Measurements from ENCODE around the gene C20orf141.

Gene C20orf141

DNA sequence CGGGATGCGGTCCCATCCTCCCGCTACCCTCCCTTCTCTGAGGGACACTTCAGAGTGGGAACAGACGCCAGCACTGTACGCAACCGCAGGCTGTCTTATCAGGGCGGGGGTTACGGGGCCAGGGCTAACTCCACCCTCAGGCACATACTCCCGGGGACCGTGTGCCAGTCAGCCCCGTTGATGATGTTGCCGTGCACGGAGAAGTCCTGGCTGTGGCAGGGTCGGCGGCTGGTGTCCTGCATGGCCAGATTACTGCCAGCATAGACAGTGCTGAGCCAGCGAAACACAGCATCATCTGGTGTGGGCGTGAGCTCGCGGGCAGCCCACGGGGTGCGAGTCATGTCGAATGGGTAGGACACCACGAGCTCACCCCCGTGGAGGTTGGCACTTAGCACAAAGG, 19.3 kb upstream of the C20orf141 start:
- TF ChIP-seq POLR2A (IDR thresholded peaks at IDR 0.05; ENCODE audit: low read length) (no peak), GATA1 (IDR thresholded peaks at IDR 0.05; ENCODE audit: low read depth, low read length) (no peak)
- peak; percentile 9 to 16 for DNase-seq

DNA sequence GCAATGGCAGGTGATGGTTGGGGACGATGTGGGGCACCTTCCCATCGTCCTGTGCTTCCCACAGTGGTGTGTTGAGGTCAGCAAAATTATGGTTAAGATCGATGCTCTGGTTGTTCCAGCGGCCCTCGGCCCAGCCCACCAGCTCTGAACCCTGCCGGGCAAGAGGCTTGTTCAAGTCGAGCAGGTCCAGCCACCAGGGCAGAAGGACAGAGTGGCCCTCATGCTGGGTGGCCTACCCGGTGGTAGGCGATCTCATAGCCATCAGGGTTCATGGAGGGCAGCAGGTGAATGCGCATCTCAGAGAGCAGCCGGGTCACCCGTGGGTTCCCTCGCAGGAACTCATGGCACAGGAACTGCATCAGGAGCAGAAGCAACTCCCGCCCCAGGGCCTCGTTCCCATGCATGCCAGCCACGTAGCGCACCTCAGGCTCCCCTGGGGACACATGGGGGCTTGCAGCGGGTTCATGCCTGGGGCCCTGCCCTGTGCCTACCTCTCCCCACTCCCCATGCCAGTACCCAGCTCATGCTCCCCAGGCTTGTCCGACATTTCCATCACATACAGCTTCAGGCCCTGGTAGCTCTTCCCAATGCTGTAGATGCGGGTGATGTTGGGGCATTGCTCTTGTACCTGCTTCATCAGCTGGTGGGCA, 18.7 kb upstream of the C20orf141 start:
- no peak for TF ChIP-seq POLR2A (IDR thresholded peaks at IDR 0.05; ENCODE audit: low read length)
- TF ChIP-seq GATA1 (IDR thresholded peaks at IDR 0.05; ENCODE audit: low read depth, low read length): no peak
- DNase-seq: no peak

DNA sequence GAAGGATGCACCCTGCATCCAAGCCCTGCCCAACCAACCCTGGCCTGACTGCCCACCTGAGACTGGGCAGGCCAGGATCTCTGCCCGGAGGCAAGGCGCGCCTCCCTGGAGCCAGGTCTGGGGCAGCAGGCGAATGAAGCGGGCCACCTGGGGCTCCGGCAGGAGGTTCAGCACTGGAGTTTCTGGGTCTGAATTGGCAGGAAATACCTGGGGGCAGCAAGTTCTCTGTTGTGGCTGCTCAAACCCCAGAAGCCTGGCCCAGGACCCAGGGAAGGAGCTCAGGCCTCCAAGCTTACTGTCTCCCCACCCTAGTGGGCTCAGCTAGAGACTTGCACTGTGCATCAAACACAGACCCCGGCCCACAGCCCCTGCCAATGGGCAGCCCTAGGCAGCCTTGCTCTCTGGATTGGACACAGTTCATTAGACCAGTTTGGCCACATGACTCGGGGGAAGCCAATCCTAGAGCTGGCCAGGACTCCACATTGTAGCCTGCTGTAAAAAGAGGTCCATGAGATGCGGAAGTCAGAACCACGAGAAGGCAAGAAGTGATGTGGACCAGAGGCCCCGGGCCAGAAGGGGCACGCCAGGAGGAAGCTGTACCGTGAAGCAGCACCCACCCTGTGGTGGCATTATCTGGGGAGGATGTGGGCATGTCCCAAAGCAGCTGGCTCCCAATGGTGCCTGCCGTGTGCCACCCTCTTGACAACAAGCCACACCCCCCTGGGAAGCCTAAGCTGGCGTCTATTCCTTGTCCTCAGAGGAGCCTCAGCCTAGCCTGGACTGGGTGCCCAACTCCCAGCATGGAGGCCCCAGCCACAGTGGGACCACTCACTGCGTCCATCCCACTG, 17.4 kb upstream of the C20orf141 start:
- DNase-seq: no peak
- TF ChIP-seq GATA1 (IDR thresholded peaks at IDR 0.05; ENCODE audit: low read depth, low read length) (no peak), POLR2A (IDR thresholded peaks at IDR 0.05; ENCODE audit: low read length) (no peak)

DNA sequence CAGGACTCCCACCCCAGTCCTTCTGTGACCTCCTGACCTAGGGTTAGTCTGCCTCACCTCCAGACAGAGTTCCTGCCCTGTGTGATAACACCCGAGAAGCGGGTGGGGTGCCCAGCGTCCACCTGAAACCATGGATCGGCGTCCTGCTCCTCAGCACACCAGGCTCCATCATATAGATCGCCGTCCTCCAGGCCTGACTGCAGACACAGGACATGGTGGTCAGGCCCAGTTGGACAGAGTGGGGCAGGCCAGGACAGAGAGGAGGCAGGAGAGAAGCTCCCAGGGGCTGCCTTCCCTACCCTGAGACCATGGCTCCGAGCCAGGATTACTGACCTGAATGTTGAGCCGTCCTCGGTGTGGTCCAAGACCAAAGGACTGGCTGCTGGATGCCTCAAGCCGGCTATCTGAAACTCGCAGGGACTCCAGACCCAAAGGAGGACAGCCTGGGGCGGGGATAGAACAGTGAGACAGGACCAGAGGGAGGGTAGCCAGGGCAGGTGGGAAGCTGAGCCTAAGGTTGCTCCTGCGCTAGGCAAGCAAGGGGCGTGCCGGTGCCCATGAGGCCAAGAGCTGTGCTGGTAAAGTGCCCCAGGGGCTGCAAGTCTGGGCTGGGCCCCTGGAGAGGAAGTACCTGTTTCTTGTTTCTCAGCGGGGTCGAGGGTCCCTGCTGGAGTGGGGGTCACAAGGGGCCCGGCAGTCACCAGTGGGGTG, 16.5 kb upstream of the C20orf141 start:
- DNase-seq: no peak
- TF ChIP-seq GATA1 (IDR thresholded peaks at IDR 0.05; ENCODE audit: low read depth, low read length) (no peak), POLR2A (IDR thresholded peaks at IDR 0.05; ENCODE audit: low read length) (no peak)

DNA sequence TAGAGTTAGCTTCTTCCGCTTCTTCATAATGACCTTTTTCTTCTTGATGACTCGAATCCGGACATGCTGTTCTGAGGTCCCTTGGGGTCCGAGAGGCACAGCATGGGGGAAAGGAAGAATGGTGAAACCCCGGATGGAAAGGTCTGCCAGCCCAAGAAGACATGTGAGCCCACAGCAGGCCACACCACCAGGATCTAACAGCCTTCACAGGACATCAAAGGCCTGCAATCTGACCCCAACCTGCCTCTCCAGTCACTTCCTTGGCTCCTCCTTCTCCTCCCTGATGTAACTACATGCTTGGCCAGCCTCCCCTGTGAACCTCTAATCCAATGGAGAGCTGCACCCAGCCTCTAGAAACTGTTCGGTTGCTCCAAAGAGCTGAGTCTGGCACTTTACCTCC, 16.0 kb upstream of the C20orf141 start:
- DNase-seq: no peak
- TF ChIP-seq GATA1 (IDR thresholded peaks at IDR 0.05; ENCODE audit: low read depth, low read length) (no peak), POLR2A (IDR thresholded peaks at IDR 0.05; ENCODE audit: low read length) (no peak)

DNA sequence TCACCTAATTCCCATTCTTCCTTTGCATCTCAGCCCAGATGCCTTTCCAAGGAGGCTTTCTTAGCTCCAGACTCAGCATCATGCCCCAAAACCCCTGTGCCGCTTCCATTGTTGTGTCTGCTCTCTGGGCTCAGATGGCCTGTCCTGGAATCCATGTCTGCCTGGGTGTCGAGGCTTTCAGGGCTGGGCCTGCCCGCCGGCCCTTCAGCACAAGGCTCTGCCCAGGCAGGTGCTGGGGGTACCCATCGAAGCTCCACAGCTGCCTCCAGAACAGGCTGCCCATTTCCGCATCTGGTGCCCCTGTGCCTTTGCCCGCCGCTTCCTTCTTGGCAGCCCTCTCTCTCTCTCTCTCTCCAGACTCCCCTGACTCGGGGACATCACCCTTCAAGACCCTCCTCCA, 15.5 kb upstream of the C20orf141 start:
- TF ChIP-seq POLR2A (IDR thresholded peaks at IDR 0.05; ENCODE audit: low read length): no peak
- no peak for TF ChIP-seq GATA1 (IDR thresholded peaks at IDR 0.05; ENCODE audit: low read depth, low read length)
- DNase-seq: no peak

DNA sequence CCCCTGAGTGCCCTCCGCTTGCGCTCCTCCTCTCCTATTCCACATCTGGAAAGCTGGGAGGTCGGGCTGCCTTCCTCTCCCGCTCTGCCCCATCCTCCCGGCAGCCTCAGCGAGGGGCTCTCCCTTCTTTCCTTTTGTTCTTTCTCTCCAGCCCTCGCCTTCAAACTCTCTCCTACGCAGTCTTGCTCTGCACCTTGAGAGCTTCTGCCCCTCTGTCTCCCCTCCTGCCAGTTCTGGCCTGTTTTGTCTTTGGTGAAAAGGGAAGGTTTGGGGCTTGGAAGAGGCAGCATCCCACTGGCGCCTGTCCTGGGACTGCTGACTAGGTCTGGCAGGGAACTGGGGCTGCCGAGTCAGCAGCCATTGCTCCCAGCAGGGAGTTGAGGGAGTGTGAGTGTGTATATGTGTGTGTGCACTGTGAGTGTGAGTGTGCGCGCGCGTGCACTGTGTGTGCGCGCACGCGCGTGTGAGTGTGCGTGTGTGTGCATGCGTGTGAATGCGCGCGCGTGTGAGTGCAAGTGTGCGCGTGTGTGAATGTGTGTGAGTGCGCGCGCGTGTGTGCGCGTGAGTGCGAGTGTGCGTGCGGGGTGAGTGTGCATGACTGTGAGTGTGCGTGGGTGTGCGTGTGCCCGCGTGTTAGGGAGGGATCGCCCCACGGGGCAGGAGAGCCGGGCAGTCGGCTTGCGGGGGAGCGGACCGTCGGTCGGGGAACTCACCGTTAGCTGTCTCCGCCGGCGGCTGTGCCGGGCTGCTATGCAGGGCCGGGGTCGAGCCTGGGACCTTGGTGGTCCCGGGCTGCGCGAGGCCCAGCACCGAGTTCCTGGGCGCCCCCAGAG, 14.9 kb upstream of the C20orf141 start:
- DNase-seq: no peak
- TF ChIP-seq POLR2A (IDR thresholded peaks at IDR 0.05; ENCODE audit: low read length) (no peak), GATA1 (IDR thresholded peaks at IDR 0.05; ENCODE audit: low read depth, low read length) (no peak)

DNA sequence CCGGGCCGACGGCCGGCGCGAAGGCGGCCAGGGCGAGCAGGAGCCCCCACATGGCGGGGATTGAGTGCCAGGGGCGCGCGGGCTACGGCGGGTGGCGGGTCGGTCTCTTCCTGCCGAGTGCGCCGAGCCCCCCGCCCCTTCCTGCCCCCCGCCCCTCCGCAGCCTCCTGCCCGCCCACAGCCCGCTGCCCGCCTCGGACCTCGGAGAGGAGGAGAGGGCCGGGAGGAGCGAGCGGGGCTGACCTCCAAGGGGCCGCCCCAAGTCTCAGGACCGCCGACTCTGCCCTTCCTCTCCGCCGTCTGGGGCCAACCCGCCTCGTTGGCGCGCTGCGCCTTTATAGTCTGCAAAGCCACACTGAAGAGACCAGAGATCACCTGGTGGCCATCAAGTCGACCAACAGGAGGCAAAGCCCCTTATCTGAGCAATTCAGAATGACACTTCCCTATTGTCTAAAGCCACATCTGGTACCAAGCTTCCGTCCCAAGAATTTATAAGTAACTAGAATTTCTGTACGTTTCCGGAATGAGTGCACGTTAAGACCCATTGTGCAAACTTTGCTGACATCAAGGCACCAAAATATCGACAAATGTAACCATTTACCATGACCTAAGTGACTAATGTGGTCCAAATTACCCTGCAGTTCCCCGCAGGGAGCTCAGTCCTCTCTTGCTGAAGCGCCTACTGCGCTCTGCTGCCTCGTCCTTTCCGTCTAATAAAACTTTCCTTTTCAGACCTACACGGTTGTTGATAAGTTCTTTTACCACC, 14.1 kb upstream of the C20orf141 start, which contains the start of gene CPXM1:
TSS of gene CPXM1 (minus strand) at position 107 of the 765 bp plus-strand sequence. CDS start at position 52, 55 bp downstream.
- DNase-seq: no peak
- TF ChIP-seq POLR2A (IDR thresholded peaks at IDR 0.05; ENCODE audit: low read length) (no peak), GATA1 (IDR thresholded peaks at IDR 0.05; ENCODE audit: low read depth, low read length) (no peak)

DNA sequence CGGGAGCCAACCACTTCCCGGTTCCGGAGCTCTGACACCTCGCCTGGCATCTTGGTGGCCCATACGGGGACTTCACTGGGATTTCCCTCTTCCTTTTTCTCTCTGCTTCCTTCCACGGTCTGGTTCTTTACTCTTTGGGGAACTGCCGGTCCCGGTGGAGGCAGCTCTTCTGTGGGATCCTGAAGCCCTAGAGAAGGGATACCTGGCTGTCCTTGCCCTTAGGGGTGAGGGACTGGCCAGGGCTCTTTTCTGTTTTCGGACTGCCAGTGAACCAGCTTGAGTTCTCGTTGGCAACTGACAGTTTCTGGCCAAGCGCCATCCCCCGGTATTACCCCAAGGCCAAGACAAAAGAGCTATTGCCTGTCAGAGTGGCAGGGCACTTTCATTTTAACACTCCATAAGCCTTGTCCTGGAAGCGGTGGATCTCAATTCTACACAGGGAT, 13.5 kb upstream of the C20orf141 start:
- TF ChIP-seq POLR2A (IDR thresholded peaks at IDR 0.05; ENCODE audit: low read length): no peak
- TF ChIP-seq GATA1 (IDR thresholded peaks at IDR 0.05; ENCODE audit: low read depth, low read length): no peak
- no peak for DNase-seq

DNA sequence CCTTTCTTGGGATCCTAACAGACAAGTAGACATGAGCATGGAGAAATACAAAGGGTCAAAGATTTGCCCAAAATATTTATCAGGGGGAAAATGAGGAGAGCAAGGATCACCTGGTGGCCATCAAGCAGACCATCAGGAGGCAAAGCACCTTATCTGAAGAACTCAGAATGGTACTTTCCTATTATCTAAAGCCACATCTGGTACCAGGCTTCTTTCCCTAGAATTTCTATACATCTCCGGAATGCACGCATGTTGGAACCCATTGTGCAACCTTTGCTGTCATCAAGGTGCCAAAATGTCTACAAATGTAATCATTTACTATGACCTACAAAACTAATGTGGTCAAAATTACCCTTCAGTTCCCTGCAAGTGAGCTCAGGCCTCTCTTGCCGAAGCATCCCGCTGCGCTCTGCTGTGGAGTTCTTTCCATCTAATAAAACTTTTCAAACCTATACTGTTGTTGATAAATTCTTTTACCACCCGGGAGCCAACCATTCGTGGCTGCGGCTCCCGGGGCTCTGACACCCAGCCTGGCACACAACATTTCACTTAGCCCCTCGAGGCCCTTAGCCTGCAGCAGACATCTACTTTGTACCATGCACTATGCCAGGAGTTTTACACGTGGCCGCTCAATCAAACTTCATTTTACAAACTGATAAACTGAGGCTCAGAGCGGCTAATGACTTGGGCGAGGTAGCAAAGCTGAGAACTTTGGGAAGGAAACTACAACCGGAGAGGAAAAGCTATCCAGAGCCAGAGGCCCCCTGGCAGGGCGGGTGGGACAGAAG, 10.6 kb upstream of the C20orf141 start:
- no peak for DNase-seq
- TF ChIP-seq POLR2A (IDR thresholded peaks at IDR 0.05; ENCODE audit: low read length): no peak
- no peak for TF ChIP-seq GATA1 (IDR thresholded peaks at IDR 0.05; ENCODE audit: low read depth, low read length)

DNA sequence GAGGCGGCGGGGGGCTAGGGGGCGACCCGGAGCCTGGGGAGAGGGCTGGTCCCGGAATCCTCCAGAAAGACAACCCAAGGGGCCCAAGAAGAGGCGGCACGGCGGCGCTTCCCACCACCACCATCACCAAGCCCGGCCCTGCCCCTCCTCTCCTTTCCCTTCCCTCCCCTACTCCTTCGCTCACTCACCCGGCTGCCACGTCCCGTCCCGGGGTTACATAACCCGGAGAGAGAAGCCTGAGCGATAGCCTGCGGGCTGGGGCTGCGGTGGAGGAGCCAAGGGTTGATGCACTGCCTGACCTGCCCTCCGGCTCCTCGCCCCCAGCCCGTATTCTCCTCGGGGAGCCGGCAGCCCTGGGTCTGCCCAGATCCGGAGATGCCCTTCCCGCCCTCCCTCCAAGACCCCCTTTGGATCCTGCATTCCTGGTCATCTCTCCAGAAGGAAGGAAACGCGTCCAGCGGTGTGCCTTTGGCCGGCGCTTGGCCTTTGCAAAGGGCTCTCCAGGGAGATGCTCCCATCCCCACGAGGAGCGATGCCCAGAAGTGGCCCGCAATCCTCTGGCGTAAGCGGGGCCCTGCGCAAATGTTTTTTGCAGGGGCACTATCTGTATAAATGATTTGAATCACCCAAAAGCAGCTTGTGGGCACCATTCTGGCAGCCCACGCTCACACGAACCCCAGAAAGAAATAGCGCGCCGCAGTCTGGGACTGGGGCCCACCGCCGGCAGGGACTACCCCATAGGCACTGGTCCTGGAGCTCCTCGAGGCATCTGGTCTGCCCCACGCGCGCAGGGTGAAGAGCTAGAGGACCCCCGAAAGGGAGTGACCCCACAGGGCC, 9.7 kb upstream of the C20orf141 start:
- no peak for DNase-seq
- TF ChIP-seq GATA1 (IDR thresholded peaks at IDR 0.05; ENCODE audit: low read depth, low read length): no peak
- TF ChIP-seq POLR2A (IDR thresholded peaks at IDR 0.05; ENCODE audit: low read length): no peak

All from erythroblast (primary cell).